ENCODE measurements around the gene FAM171A2. TPM values are rescaled to one million over a fixed set of nuclear protein-coding genes. Genes with fewer than 3 reads are reported as not detected.

The FAM171A2 gene
- total RNA-seq, 1 experiment from 2014 or later, result 27.5 TPM

DNA sequence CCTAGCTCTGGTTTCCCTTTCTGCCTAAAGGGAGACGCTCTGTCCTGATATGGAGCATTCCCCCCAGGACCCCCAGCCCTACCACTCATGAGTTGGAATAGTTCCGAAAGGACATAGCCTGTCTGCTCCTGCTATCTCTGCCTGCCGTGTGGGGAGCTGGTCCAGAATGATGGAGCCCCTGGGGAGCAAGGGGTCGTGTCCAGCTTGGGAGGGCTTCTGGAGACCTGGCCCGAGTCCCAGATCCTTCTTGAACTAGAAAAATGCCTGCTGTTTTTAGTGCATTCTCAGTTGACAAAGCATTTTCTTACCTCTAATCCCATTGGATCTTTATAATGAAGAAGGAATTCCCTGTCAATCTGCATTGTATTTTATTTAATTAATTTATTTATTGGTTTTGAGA, 27.7 kb downstream of the FAM171A2 start:
- Histone ChIP-seq H4K8ac (replicated peaks; ENCODE audit: insufficient read length, low read depth, low read length) (no peak overlapping the region), H3K79me1 (ENCODE audit: insufficient read depth, low read depth, low read length, poor library complexity, severe bottlenecking) (no peaks in the 10 kb centered on the region), H3K4me2 (ENCODE audit: insufficient read depth, insufficient read length, low read length) (no peak overlapping the region), H3K23ac (ENCODE audit: insufficient read length, low read depth, low read length) (no peak overlapping the region), H3K79me2 (ENCODE audit: insufficient read depth, low read length) (no peaks in the 10 kb centered on the region), H2BK12ac (ENCODE audit: insufficient read length, low read depth, low read length) (no peak overlapping the region), H3K14ac (ENCODE audit: insufficient read depth, low read length) (no peak overlapping the region), H2BK5ac (ENCODE audit: insufficient read length, low read length) (no peak overlapping the region), H2AFZ (ENCODE audit: low read length) (no peak overlapping the region), H2AK5ac (ENCODE audit: insufficient read length, low read length) (no peak overlapping the region), H4K91ac (ENCODE audit: insufficient read length, low read depth, low read length) (no peak overlapping the region), H3K23me2 (ENCODE audit: insufficient read length, low read depth, low read length, poor library complexity, severe bottlenecking) (no peaks in the 10 kb centered on the region), H4K20me1 (ENCODE audit: control insufficient read depth, insufficient read depth, insufficient read length) (no peaks in the 10 kb centered on the region), H3T11ph (ENCODE audit: low read length) (no peak overlapping the region), H3K4me1 (ENCODE audit: insufficient read depth, low read length) (no peaks in the 10 kb centered on the region), H2BK20ac (ENCODE audit: low read depth, low read length, poor library complexity, severe bottlenecking) (no peak overlapping the region), H3K9me3 (ENCODE audit: control insufficient read depth, low read depth, low read length) (no peaks in the 10 kb centered on the region), H3K4ac (ENCODE audit: low read depth, low read length) (no peak overlapping the region), H3K56ac (ENCODE audit: insufficient read length, low read depth, low read length) (no peak overlapping the region), H3K27me3 (ENCODE audit: insufficient read depth, low read length) (no peaks in the 10 kb centered on the region), H2BK15ac (ENCODE audit: low read depth, low read length) (no peak overlapping the region), H3K18ac (ENCODE audit: insufficient read length, low read depth, low read length) (no peak overlapping the region), H3K27ac (ENCODE audit: insufficient read length, low read depth, low read length) (no peak overlapping the region), H4K5ac (ENCODE audit: insufficient read length, low read depth, low read length) (no peak overlapping the region), H2BK120ac (ENCODE audit: low read depth, low read length, poor library complexity, severe bottlenecking) (no peak overlapping the region), H3K9ac (ENCODE audit: extremely low read depth, insufficient read length, low read length) (no peak overlapping the region)
- TF ChIP-seq, protein P1, sequence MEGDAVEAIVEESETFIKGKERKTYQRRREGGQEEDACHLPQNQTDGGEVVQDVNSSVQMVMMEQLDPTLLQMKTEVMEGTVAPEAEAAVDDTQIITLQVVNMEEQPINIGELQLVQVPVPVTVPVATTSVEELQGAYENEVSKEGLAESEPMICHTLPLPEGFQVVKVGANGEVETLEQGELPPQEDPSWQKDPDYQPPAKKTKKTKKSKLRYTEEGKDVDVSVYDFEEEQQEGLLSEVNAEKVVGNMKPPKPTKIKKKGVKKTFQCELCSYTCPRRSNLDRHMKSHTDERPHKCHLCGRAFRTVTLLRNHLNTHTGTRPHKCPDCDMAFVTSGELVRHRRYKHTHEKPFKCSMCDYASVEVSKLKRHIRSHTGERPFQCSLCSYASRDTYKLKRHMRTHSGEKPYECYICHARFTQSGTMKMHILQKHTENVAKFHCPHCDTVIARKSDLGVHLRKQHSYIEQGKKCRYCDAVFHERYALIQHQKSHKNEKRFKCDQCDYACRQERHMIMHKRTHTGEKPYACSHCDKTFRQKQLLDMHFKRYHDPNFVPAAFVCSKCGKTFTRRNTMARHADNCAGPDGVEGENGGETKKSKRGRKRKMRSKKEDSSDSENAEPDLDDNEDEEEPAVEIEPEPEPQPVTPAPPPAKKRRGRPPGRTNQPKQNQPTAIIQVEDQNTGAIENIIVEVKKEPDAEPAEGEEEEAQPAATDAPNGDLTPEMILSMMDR (conservative IDR thresholded peaks at IDR 0.05), result no peak
- DNase-seq, result no peak
- Mint-ChIP-seq H3K36me3 (ENCODE audit: insufficient read depth in 1 of 3, low read depth in 3 of 3) (no peaks in the 10 kb centered on the region), H3K27ac (no peak overlapping the region), H3K27me3 (ENCODE audit: low read depth) (peaks cover 9% of the 10 kb centered on the region), H3K4me3 (peak overlapping the region in 1 of 2 experiments; percentile 65; a peak in 1 of 5 replicates), H3K9me3 (no peaks in the 10 kb centered on the region), H3K4me1 (peaks cover 13 to 15% of the 10 kb centered on the region in 2 experiments)
- no CpG with 5 or more reads among the region's 5 CpGs for WGBS (ENCODE audit: extremely low coverage, insufficient read length, low lambda C conversion rate)

Measured in H9 (cell line).